DOHH2 (cell line): Measurements from ENCODE around the gene VSTM2B.

Experiments
- CTCF ChIP-seq: fragments of 200-600 bp; sonication (generic); IDR thresholded peaks from one replicate; pipeline ENCODE4 v1.5.1; 2014; ENCODE audit warnings: antibody characterized with exemption, mild to moderate bottlenecking, low read depth, low read length; ENCODE audit not compliant: poor library complexity, severe bottlenecking
- EZH2phosphoT487 ChIP-seq: fragments of 200-600 bp; sonication (generic); IDR thresholded peaks from 2 replicates; pipeline ENCODE4 v1.6.1; 2017; ENCODE audit warnings: borderline replicate concordance, mild to moderate bottlenecking, antibody characterized with exemption, low read length, moderate library complexity, mixed read lengths

DNA sequence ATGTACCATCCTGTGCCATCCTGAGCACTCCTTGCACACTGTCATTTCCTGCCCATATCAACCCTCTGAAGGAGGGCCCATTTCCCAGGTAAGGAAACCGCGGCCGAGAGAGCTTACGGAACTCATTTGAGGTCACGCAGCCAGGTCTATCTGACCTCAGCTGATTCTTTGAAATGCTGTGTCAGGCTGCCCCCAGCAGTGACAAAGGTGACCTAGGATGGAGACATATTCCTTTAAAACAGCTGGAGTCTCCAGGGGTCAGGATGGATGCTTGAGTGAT is 42.2 kb upstream of the VSTM2B start:
- TF ChIP-seq CTCF: no peak
- TF ChIP-seq EZH2phosphoT487: no peak
